ENCODE data around the gene NAP1L4.
A peak's percentile ranks its signal among the peaks of the same experiment; 100 is the strongest.

The NAP1L4 gene

GRCh38 chr11:2926611-2927051 lies 65.5 kb downstream of the NAP1L4 start:
- peak overlapping the region; percentile 96 for H3K27ac ChIP-seq
- TF ChIP-seq ZFX (IDR thresholded peaks at IDR 0.05; ENCODE audit: borderline replicate concordance) = no peak
- no peak for TF ChIP-seq CTCF (IDR thresholded peaks at IDR 0.05)

GRCh38 chr11:2924821-2925675 lies 67.1 kb downstream of the NAP1L4 start:
- peak overlapping the region; percentile 53 for H3K27ac ChIP-seq
- TF ChIP-seq CTCF (IDR thresholded peaks at IDR 0.05) = no peak
- TF ChIP-seq ZFX (IDR thresholded peaks at IDR 0.05; ENCODE audit: borderline replicate concordance) = no peak

- peak overlapping the region; percentile 53 for H3K27ac ChIP-seq
Observed at GRCh38 chr11:2924381-2924780, 67.7 kb downstream of the NAP1L4 start.

GRCh38 chr11:2923446-2924375 lies 68.4 kb downstream of the NAP1L4 start:
- peak overlapping the region; percentile 53 for H3K27ac ChIP-seq

More at GRCh38 chr11:2924381-2924780, 67.7 kb downstream of the NAP1L4 start:
- TF ChIP-seq ZFX (IDR thresholded peaks at IDR 0.05; ENCODE audit: borderline replicate concordance) (no peak), CTCF (IDR thresholded peaks at IDR 0.05) (no peak)

GRCh38 chr11:2922655-2923054 lies 69.5 kb downstream of the NAP1L4 start:
- TF ChIP-seq CTCF (IDR thresholded peaks at IDR 0.05) (no peak), ZFX (IDR thresholded peaks at IDR 0.05; ENCODE audit: borderline replicate concordance) (no peak)
- H3K27ac ChIP-seq = no peak overlapping the region

More at GRCh38 chr11:2923446-2924375, 68.4 kb downstream of the NAP1L4 start:
- TF ChIP-seq ZFX (IDR thresholded peaks at IDR 0.05; ENCODE audit: borderline replicate concordance) = no peak
- no peak for TF ChIP-seq CTCF (IDR thresholded peaks at IDR 0.05)

GRCh38 chr11:2921742-2922493 lies 70.2 kb downstream of the NAP1L4 start:
- TF ChIP-seq ZFX (IDR thresholded peaks at IDR 0.05; ENCODE audit: borderline replicate concordance) (no peak), CTCF (IDR thresholded peaks at IDR 0.05) (no peak)
- no peak overlapping the region for H3K27ac ChIP-seq

Measured in 22Rv1 (cell line).